A673 (cell line): Measurements from ENCODE around the gene RAD51C. TPM values are rescaled to one million over a fixed set of nuclear protein-coding genes. Genes with fewer than 3 reads are reported as not detected.
A peak's percentile ranks its signal among the peaks of the same experiment; 100 is the strongest.
"Not testable (repeated sequence)": the region's sequence is repeated elsewhere in the genome, so short reads cannot be mapped to it uniquely, and the experiment has no call there.

Experiments used
- BruUV-seq: library from RNA; stranded (reverse); fragments of 400-500 nt; replicated peaks from 2 replicates; lab custom pipeline; 2021; lab: Mats Ljungman, UMichigan
- CTCF ChIA-PET: fragments of 300-600 bp; sonication (Branson Sonifier 250); formaldehyde crosslinking; loops from one replicate; lab custom pipeline; 2022; ENCODE audit warnings: antibody characterized with exemption; lab: Charles Lee
- POLR2A ChIA-PET: fragments of 300-600 bp; sonication (Branson Sonifier 250); formaldehyde crosslinking; loops from one replicate; lab custom pipeline; 2022; ENCODE audit warnings: antibody characterized with exemption; ENCODE audit not compliant: low non-redundant PET; lab: Charles Lee
- DNase-seq: peaks from one replicate; pipeline ENCODE4 v3.0.0-alpha.2; 2015; ENCODE audit warnings: low spot score
- H3K27ac ChIP-seq: fragments of 200-600 bp; sonication (generic); 2 replicates; pipeline ENCODE4 v1.5.1; 2016; ENCODE audit warnings: mixed run types, low read depth, mild to moderate bottlenecking, mixed read lengths, antibody characterized with exemption, low read length; ENCODE audit not compliant: poor library complexity, severe bottlenecking
- H3K27me3 ChIP-seq: fragments of 200-600 bp; sonication (generic); replicated peaks from 2 replicates; pipeline ENCODE4 v1.6.1; 2017; ENCODE audit warnings: mixed run types, low read depth, mild to moderate bottlenecking, mixed read lengths, antibody characterized with exemption, low read length; ENCODE audit not compliant: insufficient read depth, poor library complexity
- H3K36me3 ChIP-seq: fragments of 200-600 bp; sonication (generic); 2 replicates; pipeline ENCODE4 v1.6.1; 2016; ENCODE audit warnings: mixed run types, mild to moderate bottlenecking, mixed read lengths, antibody characterized with exemption, low read length; ENCODE audit not compliant: insufficient read depth, poor library complexity, severe bottlenecking
- H3K4me1 ChIP-seq: fragments of 200-600 bp; sonication (generic); 2 replicates; pipeline ENCODE4 v1.6.1; 2017; ENCODE audit warnings: mixed run types, mild to moderate bottlenecking, mixed read lengths, antibody characterized with exemption, low read length; ENCODE audit not compliant: insufficient read depth, poor library complexity, severe bottlenecking
- H3K4me3 ChIP-seq: fragments of 200-600 bp; sonication (generic); 2 replicates; pipeline ENCODE4 v1.5.1; 2016; ENCODE audit warnings: low read depth, mixed run types, mild to moderate bottlenecking, mixed read lengths, low read length; ENCODE audit not compliant: poor library complexity, severe bottlenecking
- H3K9me3 ChIP-seq: fragments of 200-600 bp; sonication (generic); 2 replicates; pipeline ENCODE4 v1.6.1; 2016; ENCODE audit warnings: mixed run types, low read depth, mild to moderate bottlenecking, mixed read lengths, antibody characterized with exemption, low read length; ENCODE audit not compliant: poor library complexity, severe bottlenecking
- CTCF ChIP-seq: fragments of 300-800, 200-600 bp; sonication (generic); conservative IDR thresholded peaks from 2 replicates; pipeline ENCODE4 v1.5.1; 2017; ENCODE audit warnings: low read depth, mild to moderate bottlenecking, antibody characterized with exemption, low read length, moderate library complexity, mixed read lengths
- EZH2 ChIP-seq: fragments of 200-600 bp; sonication (generic); IDR thresholded peaks from 2 replicates; pipeline ENCODE4 v1.6.1; 2017; ENCODE audit warnings: borderline replicate concordance, low read depth, mild to moderate bottlenecking, mixed read lengths, antibody characterized with exemption, low read length; ENCODE audit not compliant: poor library complexity, severe bottlenecking
- intact Hi-C: fragments of 100-400 bp; cut with micrococcal nuclease; formaldehyde crosslinking; loops from one replicate; pipeline ENCODE4 v1.10.0; 2022; ENCODE audit not compliant: unreplicated experiment
- total RNA-seq: library from RNA; stranded (reverse); gene quantifications from 2 replicates; pipeline ENCODE4 v1.2.3, GENCODE V29; 2021

RAD51C gene
- total RNA-seq, 1 experiment from 2014 or later = 80.4 TPM

GRCh38 chr17:58686980-58687379, 5.4 kb upstream of the RAD51C start:
- Histone ChIP-seq H3K4me1 (no peaks in the 10 kb centered on the region), H3K9me3 (no peaks in the 10 kb centered on the region), H3K36me3 (no peaks in the 10 kb centered on the region), H3K4me3 (no peak overlapping the region), H3K27ac (no peak overlapping the region), H3K27me3 (no peaks in the 10 kb centered on the region)
- ChIA-PET CTCF (no interaction called here), POLR2A (interaction anchor here (0.6 kb wide), 1 partner anchor 1635 kb away, joined by 4 read pairs; no protein-coding TSS in a partner anchor)
- no peak for DNase-seq
- intact Hi-C loops = no loop called here
- TF ChIP-seq EZH2 (no peak), CTCF (no peak)
- BruUV-seq = no TSS peak

- ChIA-PET POLR2A (no interaction called here), CTCF (no interaction called here)
- intact Hi-C loops = no loop called here
- Histone ChIP-seq H3K4me3 (no peak overlapping the region), H3K4me1 (peaks cover 6% of the 10 kb centered on the region), H3K27ac (no peak overlapping the region), H3K36me3 (no peaks in the 10 kb centered on the region), H3K9me3 (no peaks in the 10 kb centered on the region), H3K27me3 (no peaks in the 10 kb centered on the region)
- no TSS peak for BruUV-seq
- TF ChIP-seq CTCF (no peak), EZH2 (no peak)
- no peak for DNase-seq
Observed at GRCh38 chr17:58688521-58688920, 3.9 kb upstream of the RAD51C start.

- CTCF ChIA-PET, H3K27ac ChIP-seq, H3K4me1 ChIP-seq, H3K4me3 ChIP-seq, H3K9me3 ChIP-seq, BruUV-seq, DNase-seq, POLR2A ChIA-PET, H3K36me3 ChIP-seq, H3K27me3 ChIP-seq: not testable (repeated sequence)
- intact Hi-C loops = loop anchor here (10.0 kb wide), 1 partner anchor 175 kb away; the partner anchor contains the start of gene MTMR4
Observed at GRCh38 chr17:58690033-58690432, 2.4 kb upstream of the RAD51C start.

GRCh38 chr17:58691701-58692238, 632 bp upstream of the RAD51C start, which contains the start of gene TEX14:
Gene TEX14, minus strand, starts transcription at chr17:58692045. Its CDS starts 40,044 bp downstream, at chr17:58652001.
- Histone ChIP-seq H3K4me1 (peaks cover 6% of the 10 kb centered on the region), H3K27me3 (no peaks in the 10 kb centered on the region), H3K36me3 (no peaks in the 10 kb centered on the region), H3K9me3 (no peaks in the 10 kb centered on the region), H3K4me3 (peak within 1 kb of the TSS; percentile 60), H3K27ac (peak within 1 kb of the TSS; percentile 87)
- POLR2A ChIA-PET = no interaction called here
- TF ChIP-seq EZH2 (no peak), CTCF (no peak)
- no TSS peak for BruUV-seq
- CTCF ChIA-PET = no interaction called here
- no peak for DNase-seq
- intact Hi-C loops = loop anchor here (2.0 to 10.0 kb wide), 2 partner anchors 33 to 177 kb away; partner anchors contain the start of gene MTMR4
